HG03457 (cell line): Measurements from ENCODE around the gene ZNF219.

Source experiments
- ATAC-seq: cut with Tn5 transposase; IDR thresholded peaks from one replicate; pipeline ENCODE4 v1.9.1; 2021; ENCODE audit warnings: moderate number of reproducible peaks; ENCODE audit not compliant: unreplicated experiment

ZNF219 gene

GRCh38 chr14:21070083-21070609 lies 28.3 kb downstream of the ZNF219 start, which contains the start of gene ARHGEF40:
TSS of gene ARHGEF40 (plus strand) at chr14:21070304. CDS start at chr14:21070397, 93 bp downstream.
- no peak for ATAC-seq

GRCh38 chr14:21069388-21070082 lies 28.9 kb downstream of the ZNF219 start:
- ATAC-seq = no peak

DNA sequence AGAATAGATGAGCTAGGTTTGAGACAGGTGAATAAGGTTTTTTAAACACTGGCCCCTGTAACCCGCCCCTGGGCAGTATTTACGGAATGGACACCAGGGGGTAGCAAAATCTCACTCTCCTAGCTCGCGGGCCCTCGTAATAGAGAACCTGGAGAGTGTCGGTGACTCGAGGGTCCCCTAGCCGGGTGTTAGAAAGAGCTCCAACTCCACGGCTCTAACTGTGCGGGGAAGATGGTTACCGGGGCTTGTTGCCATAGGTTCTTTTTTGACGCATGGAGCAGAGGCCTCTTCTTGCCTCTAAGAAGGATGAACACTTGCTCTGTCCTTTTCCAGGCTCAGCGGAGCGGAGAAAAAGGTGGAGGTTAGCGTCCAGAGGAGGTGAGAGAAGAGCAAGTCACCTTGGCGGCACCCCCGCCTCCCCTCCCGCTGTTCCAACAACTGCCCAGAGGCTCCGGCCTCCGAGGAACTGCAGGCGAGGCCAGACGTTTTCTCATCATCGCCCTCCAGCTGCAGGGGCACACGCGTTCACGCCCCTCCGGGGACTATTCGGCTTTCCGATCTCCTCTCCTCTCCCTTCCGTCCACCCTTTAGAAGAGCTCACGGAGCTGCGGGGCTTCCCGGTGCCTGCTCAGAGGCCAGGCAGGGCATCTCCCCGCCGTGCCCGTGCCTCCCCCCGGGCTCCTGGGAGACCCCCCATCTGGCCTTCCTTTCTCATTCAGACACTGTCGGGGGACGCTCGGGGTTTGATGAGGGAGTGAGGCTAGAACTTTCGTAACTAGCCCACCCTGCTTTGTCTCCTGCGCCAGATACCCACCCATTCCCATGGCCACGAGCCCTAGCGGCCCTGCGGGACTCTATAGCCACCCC lies 29.7 kb downstream of the ZNF219 start:
- ATAC-seq = no peak

- ATAC-seq = no peak
Measured at GRCh38 chr14:21066882-21067502, 31.5 kb downstream of the ZNF219 start.

GRCh38 chr14:21063479-21063878 lies 35.0 kb downstream of the ZNF219 start:
- ATAC-seq = no peak

DNA sequence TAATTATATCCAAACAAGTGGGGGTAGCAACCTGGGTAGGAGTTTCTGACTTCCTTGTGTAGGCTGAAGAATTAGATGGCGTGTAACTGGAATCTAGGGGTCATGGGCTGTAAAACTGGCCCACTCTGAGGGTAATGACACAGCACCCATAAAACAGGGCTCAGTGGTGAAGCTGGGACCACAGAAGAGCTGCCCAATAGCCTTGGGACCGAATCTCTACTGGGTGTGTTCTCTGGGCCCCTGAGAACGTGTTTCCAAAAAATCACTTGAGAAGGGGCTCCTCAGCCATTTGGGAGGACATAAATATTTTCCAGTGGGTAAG lies 37.1 kb downstream of the ZNF219 start:
- ATAC-seq = no peak

GRCh38 chr14:21060614-21061346 lies 37.7 kb downstream of the ZNF219 start:
- no peak for ATAC-seq

- ATAC-seq = no peak
Measured at GRCh38 chr14:21059842-21060613, 38.4 kb downstream of the ZNF219 start.

GRCh38 chr14:21058903-21059302 lies 39.6 kb downstream of the ZNF219 start:
- no peak for ATAC-seq

GRCh38 chr14:21057803-21058675 lies 40.4 kb downstream of the ZNF219 start, which contains the start of gene RNASE8:
TSS of gene RNASE8 (plus strand) at chr14:21057822. CDS start at chr14:21057893, 71 bp downstream.
- ATAC-seq = no peak

GRCh38 chr14:21056520-21057163 lies 41.8 kb downstream of the ZNF219 start:
- ATAC-seq = no peak

GRCh38 chr14:21055432-21056117 lies 42.9 kb downstream of the ZNF219 start:
- ATAC-seq = no peak

DNA sequence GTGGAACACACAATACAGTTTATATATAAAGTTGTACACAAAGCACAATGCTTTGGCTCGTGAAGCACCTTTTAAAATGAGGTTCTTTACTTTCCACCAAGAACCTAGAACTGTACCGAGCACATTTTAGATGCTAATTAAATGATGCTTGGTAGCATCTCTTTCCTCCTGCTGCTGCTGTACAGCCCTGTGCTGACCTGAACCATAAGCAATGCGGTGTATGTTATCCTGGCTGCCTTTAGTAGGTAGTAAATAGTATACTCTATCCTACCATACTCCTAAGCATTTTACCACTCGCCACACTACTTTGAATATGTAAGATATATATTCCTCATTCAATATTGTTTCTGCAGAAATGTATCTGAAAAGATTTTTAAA lies 43.7 kb downstream of the ZNF219 start:
- ATAC-seq = no peak

- no peak for ATAC-seq
Measured at GRCh38 chr14:21054123-21054767, 44.2 kb downstream of the ZNF219 start.

DNA sequence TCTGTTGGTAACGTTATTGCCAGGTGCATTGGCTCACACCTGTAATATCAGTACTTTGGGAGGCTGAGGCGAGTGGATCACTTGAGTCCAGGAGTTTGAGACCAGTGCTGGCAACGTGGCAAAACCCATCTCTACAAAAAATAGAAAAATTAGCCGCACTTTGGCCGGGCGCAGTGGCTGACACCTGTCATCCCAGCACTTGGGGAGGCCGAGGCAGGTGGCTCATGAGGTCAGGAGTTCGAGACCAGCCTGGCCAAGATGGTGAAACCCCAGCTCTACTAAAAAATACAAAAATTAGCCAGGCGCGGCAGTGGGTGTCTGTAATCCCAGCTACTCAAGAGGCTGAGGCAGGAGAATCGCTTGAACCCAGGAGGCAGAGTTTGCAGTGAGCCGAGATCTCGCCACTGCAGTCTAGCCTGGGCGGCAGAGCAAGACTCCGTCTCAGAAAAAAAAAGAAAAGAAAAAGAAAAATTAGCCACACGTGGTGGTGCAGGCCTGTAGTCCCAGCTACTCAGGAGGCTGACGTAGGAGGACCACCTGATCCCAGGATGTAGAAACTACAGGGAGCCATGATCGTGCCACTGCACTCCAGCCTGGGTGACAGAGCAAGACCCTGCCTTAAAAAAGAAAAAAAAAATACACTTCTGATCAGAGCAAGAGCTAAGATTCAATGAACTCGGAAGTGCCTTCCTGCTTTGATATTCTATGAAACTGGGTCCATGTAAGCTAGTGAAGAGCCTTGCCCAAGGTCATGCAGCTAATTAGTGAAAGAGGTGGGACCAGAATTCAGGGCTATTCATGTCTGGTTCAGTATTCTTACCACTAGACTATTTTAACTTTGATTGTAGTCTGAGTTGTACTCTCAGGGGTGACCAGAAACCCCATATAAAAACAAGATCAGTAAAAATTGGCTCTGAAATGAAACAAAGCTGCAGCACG lies 45.0 kb downstream of the ZNF219 start:
- ATAC-seq = no peak

GRCh38 chr14:21050597-21050996 lies 47.9 kb downstream of the ZNF219 start:
- no peak for ATAC-seq
